ENCODE data around the gene AEN. TPM values are rescaled to one million over a fixed set of nuclear protein-coding genes. Genes with fewer than 3 reads are reported as not detected.

AEN gene
- total RNA-seq, 1 donor from 2014 or later = 48.4 TPM

DNA sequence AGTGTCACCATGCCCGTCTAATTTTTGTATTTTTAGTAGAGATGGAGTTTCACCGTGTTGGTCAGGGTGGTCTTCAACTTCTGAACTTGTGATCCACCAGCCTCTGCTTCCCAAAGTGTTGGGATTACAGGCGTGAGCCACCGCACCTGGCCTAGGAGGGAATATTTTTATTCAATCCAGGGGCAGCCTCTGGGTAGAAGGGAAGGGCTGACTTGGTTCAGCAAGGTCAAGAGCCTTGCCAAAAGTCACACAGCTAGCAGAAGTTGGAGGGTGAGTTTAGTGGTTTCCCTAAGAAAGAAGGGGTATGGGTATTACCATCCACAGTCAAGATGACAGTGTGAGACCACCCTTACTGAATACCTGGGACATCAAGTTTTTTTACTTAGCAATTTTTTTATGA, 4.9 kb upstream of the AEN start:
- H3K36me3 ChIP-seq (ENCODE audit: control insufficient read depth, insufficient read depth, low read length) = no peaks in the 10 kb centered on the region
- DNase-seq (ENCODE audit: low read depth) (no peak), FAIRE-seq (no peak)

DNA sequence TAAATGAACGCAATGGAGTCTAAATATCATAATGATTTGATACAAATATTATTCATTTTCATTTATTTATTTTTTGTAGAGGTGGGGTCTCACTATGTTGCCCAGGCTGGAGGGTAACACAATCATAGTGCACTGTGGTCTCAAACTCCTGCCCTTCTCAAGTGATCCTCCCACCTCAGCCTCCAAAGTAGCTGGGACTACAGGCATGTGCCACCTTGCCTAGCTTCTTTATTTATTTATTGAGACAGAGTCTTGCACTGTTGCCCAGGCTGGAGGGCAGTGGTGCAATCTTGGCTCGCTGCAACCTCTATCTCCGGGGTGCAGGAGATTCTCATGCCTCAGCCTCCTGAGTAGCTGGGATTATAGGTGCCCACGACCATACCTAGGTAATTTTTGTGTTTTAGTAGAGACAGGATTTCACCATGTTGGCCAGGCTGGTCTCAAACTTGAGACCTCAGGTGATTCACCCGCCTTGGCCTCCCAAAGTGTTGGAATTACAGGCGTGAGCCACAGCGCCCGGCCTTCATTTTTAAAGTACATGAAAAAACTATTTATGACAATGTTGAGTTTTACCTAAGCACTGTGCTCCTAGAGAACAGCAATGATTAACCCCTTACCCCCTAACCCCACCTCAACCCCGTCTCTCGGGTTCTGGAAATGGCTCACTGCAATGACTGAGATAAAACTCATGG, 4.0 kb upstream of the AEN start:
- no peak for TF ChIP-seq CTCF (IDR thresholded peaks at IDR 0.05; ENCODE audit: insufficient read depth, low read length, severe bottlenecking)
- Histone ChIP-seq H3K4me3 (ENCODE audit: low read depth, low read length) (no peak overlapping the region), H3K27me3 (ENCODE audit: control insufficient read depth, insufficient read depth, low read length) (no peaks in the 10 kb centered on the region), H3K36me3 (ENCODE audit: control insufficient read depth, insufficient read depth, low read length) (no peaks in the 10 kb centered on the region)
- FAIRE-seq (no peak), DNase-seq (ENCODE audit: low read depth) (no peak)

More for the DNA sequence above, 4.9 kb upstream of the AEN start:
- no peak for TF ChIP-seq CTCF (IDR thresholded peaks at IDR 0.05; ENCODE audit: insufficient read depth, low read length, severe bottlenecking)
- no peaks in the 10 kb centered on the region for H3K27me3 ChIP-seq (ENCODE audit: control insufficient read depth, insufficient read depth, low read length)
- no peak overlapping the region for H3K4me3 ChIP-seq (ENCODE audit: low read depth, low read length)

GRCh38 chr15:88617790-88618189, 3.4 kb upstream of the AEN start:
- no peak for TF ChIP-seq CTCF (IDR thresholded peaks at IDR 0.05; ENCODE audit: insufficient read depth, low read length, severe bottlenecking)
- Histone ChIP-seq H3K36me3 (ENCODE audit: control insufficient read depth, insufficient read depth, low read length) (no peaks in the 10 kb centered on the region), H3K27me3 (ENCODE audit: control insufficient read depth, insufficient read depth, low read length) (no peaks in the 10 kb centered on the region), H3K4me3 (ENCODE audit: low read depth, low read length) (no peak overlapping the region)
- no peak for DNase-seq (ENCODE audit: low read depth)
- FAIRE-seq = no peak

GRCh38 chr15:88618686-88619085, 2.5 kb upstream of the AEN start:
- Histone ChIP-seq H3K27me3 (ENCODE audit: control insufficient read depth, insufficient read depth, low read length) (no peaks in the 10 kb centered on the region), H3K36me3 (ENCODE audit: control insufficient read depth, insufficient read depth, low read length) (peaks cover 1% of the 10 kb centered on the region), H3K4me3 (ENCODE audit: low read depth, low read length) (no peak overlapping the region)
- no peak for DNase-seq (ENCODE audit: low read depth)
- no peak for FAIRE-seq
- no peak for TF ChIP-seq CTCF (IDR thresholded peaks at IDR 0.05; ENCODE audit: insufficient read depth, low read length, severe bottlenecking)

GRCh38 chr15:88619796-88620195, 1.3 kb upstream of the AEN start:
- TF ChIP-seq CTCF (IDR thresholded peaks at IDR 0.05; ENCODE audit: insufficient read depth, low read length, severe bottlenecking) = no peak
- Histone ChIP-seq H3K36me3 (ENCODE audit: control insufficient read depth, insufficient read depth, low read length) (peaks cover 5% of the 10 kb centered on the region), H3K4me3 (ENCODE audit: low read depth, low read length) (no peak overlapping the region), H3K27me3 (ENCODE audit: control insufficient read depth, insufficient read depth, low read length) (no peaks in the 10 kb centered on the region)
- DNase-seq (ENCODE audit: low read depth) = no peak
- no peak for FAIRE-seq
